Glutamatergic neuron (in vitro differentiated cells): ENCODE data around the gene LRRC8D. TPM values are rescaled to one million over a fixed set of nuclear protein-coding genes. Genes with fewer than 3 reads are reported as not detected.

Experiments
- DNase-seq: peaks from one replicate; pipeline ENCODE4 v3.0.0; 2022
- H3K27ac Mint-ChIP-seq: one replicate; pipeline ENCODE4 v1.8.0; 2020; ENCODE audit warnings: mild to moderate bottlenecking, mixed read lengths, inconsistent platforms; ENCODE audit not compliant: unreplicated experiment
- H3K27me3 Mint-ChIP-seq: one replicate; pipeline ENCODE4 v1.8.0; 2020; ENCODE audit warnings: mild to moderate bottlenecking, moderate library complexity, mixed read lengths, inconsistent platforms; ENCODE audit not compliant: unreplicated experiment
- H3K36me3 Mint-ChIP-seq: one replicate; pipeline ENCODE4 v1.8.0; 2020; ENCODE audit warnings: mild to moderate bottlenecking, mixed read lengths, inconsistent platforms; ENCODE audit not compliant: unreplicated experiment
- H3K4me1 Mint-ChIP-seq: one replicate; pipeline ENCODE4 v1.8.0; 2020; ENCODE audit warnings: mild to moderate bottlenecking, low read depth, mixed read lengths, inconsistent platforms; ENCODE audit not compliant: unreplicated experiment
- H3K4me3 Mint-ChIP-seq: one replicate; pipeline ENCODE4 v1.8.0; 2020; ENCODE audit warnings: mild to moderate bottlenecking, mixed read lengths, inconsistent platforms; ENCODE audit not compliant: unreplicated experiment
- H3K9me3 Mint-ChIP-seq: one replicate; pipeline ENCODE4 v1.8.0; 2020; ENCODE audit warnings: mild to moderate bottlenecking, moderate library complexity, mixed read lengths, inconsistent platforms; ENCODE audit not compliant: unreplicated experiment
- CTCF ChIP-seq: fragments of 200-600 bp; sonication (generic); IDR thresholded peaks from one replicate; pipeline ENCODE4 v1.5.0; 2021; ENCODE audit not compliant: partially characterized antibody, unreplicated experiment
- total RNA-seq: library from RNA; stranded (reverse); fragmentation: NEBNext Ultra II Directional; extraction: Animal tissue kit (Norgen Biotek cat#: 25700); gene quantifications from one replicate; pipeline ENCODE4 v1.2.1, GENCODE V29; 2021; ENCODE audit not compliant: unreplicated experiment

The LRRC8D gene
- total RNA-seq, 1 donor from 2014 or later = 54.9 TPM

GRCh38 chr1:89873770-89874169 is 52.9 kb downstream of the LRRC8D start:
- no peak overlapping the region for H3K4me3 Mint-ChIP-seq
- peaks cover 2% of the 10 kb centered on the region for H3K27me3 Mint-ChIP-seq
- no peak for DNase-seq
- no peak for TF ChIP-seq CTCF
- peaks cover 6% of the 10 kb centered on the region for H3K4me1 Mint-ChIP-seq
- no peak overlapping the region for H3K27ac Mint-ChIP-seq
- peaks cover 6% of the 10 kb centered on the region for H3K36me3 Mint-ChIP-seq
- H3K9me3 Mint-ChIP-seq = no peaks in the 10 kb centered on the region

GRCh38 chr1:89876463-89876862 is 55.6 kb downstream of the LRRC8D start:
- H3K27ac Mint-ChIP-seq = no peak overlapping the region
- no peak for DNase-seq
- H3K27me3 Mint-ChIP-seq = no peaks in the 10 kb centered on the region
- no peak for TF ChIP-seq CTCF
- H3K36me3 Mint-ChIP-seq = peaks cover 11% of the 10 kb centered on the region
- H3K4me3 Mint-ChIP-seq = no peak overlapping the region
- H3K9me3 Mint-ChIP-seq = no peaks in the 10 kb centered on the region
- peaks cover 6% of the 10 kb centered on the region for H3K4me1 Mint-ChIP-seq

DNA sequence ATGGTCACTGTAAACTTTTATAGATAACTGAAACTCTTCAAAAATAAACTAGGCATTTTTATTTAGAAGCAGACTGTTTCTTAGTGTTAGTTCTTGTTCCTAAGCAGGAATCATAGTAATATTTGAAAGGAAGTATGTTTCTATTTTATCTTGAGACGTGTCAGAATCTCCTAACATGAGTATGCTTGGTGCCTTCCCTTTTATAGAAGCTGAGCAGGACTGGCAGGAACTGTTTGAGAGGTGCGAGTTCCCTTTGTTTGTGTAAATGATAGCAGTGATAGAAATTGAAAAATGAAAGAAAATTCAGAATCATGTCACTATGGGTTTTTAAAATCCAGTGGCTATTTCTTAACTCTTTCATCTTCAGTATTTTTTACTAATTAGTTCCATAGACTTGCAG is 56.9 kb downstream of the LRRC8D start:
- peaks cover 2% of the 10 kb centered on the region for H3K4me1 Mint-ChIP-seq
- H3K9me3 Mint-ChIP-seq = no peaks in the 10 kb centered on the region
- H3K27me3 Mint-ChIP-seq = peaks cover 1% of the 10 kb centered on the region
- H3K4me3 Mint-ChIP-seq = no peak overlapping the region
- no peak for DNase-seq
- peaks cover 11% of the 10 kb centered on the region for H3K36me3 Mint-ChIP-seq
- TF ChIP-seq CTCF = no peak
- no peak overlapping the region for H3K27ac Mint-ChIP-seq

GRCh38 chr1:89878256-89878655 is 57.4 kb downstream of the LRRC8D start:
- Mint-ChIP-seq H3K36me3 (peaks cover 11% of the 10 kb centered on the region), H3K27me3 (peaks cover 1% of the 10 kb centered on the region), H3K4me3 (no peak overlapping the region), H3K9me3 (no peaks in the 10 kb centered on the region), H3K27ac (no peak overlapping the region), H3K4me1 (peaks cover 5% of the 10 kb centered on the region)
- TF ChIP-seq CTCF = no peak
- no peak for DNase-seq

DNA sequence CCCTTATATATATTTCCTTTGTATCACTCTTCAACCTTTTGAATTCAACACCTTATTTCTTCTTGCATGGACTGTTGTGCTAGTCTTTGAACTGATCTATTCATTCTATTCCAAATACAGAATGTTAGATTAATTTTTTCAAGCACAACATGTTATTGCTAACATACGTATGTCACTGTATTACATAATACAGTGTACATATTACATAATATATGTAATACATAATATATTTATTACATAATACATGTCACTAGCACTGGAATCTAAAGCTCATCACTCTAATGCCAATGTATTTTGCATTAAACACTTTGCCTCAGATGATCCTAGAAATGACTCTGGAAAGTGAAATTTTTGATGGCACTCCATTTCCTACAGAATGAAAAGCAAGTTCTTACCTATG is 59.8 kb downstream of the LRRC8D start:
- DNase-seq = no peak
- Mint-ChIP-seq H3K4me1 (peaks cover 5% of the 10 kb centered on the region), H3K27me3 (peaks cover 1% of the 10 kb centered on the region), H3K36me3 (peaks cover 11% of the 10 kb centered on the region), H3K4me3 (no peak overlapping the region), H3K9me3 (no peaks in the 10 kb centered on the region), H3K27ac (no peak overlapping the region)
- TF ChIP-seq CTCF = no peak
